Liver (tissue), 9 donors: ENCODE measurements around the gene FLRT2. TPM values are rescaled to one million over a fixed set of nuclear protein-coding genes. Genes with fewer than 3 reads are reported as not detected.

Experiments
- DNase-seq: peaks from one replicate; pipeline ENCODE4 v3.0.0-alpha.2; 2017; ENCODE audit warnings: low spot score
- H3K27ac ChIP-seq, 2 donors: one replicate each; pipeline ENCODE4 v1.7.0; 2013; ENCODE audit warnings: inconsistent platforms in 2 of 2, low read length in 2 of 2, control low read depth in 1 of 2, low read depth in 1 of 2, mild to moderate bottlenecking in 1 of 2
- H3K27me3 ChIP-seq, 4 donors: one replicate each; pipeline versions ENCODE4 v1.6.1 to v1.7.0; 2013; ENCODE audit warnings: low read length in 3 of 4, inconsistent platforms in 1 of 4, mild to moderate bottlenecking in 1 of 4, moderate library complexity in 1 of 4; ENCODE audit not compliant: control insufficient read depth in 4 of 4, insufficient read depth in 4 of 4
- H3K36me3 ChIP-seq, 4 donors: one replicate each; pipeline versions ENCODE4 v1.6.1 to v1.7.0; 2013; ENCODE audit warnings: low read length in 3 of 4, mild to moderate bottlenecking in 3 of 4, low read depth in 1 of 4, moderate library complexity in 1 of 4; ENCODE audit not compliant: control insufficient read depth in 4 of 4, insufficient read depth in 3 of 4
- H3K4me1 ChIP-seq, 4 donors: one replicate each; pipeline versions ENCODE4 v1.6.1 to v1.7.0; 2013; ENCODE audit warnings: low read length in 3 of 4, mild to moderate bottlenecking in 3 of 4, moderate library complexity in 1 of 4; ENCODE audit not compliant: control insufficient read depth in 4 of 4, insufficient read depth in 4 of 4
- H3K4me3 ChIP-seq, 3 donors: one replicate each; pipeline versions ENCODE4 v1.6.1 to v1.7.0; 2013; ENCODE audit warnings: low read length in 3 of 3, control low read depth in 1 of 3, low read depth in 1 of 3, mild to moderate bottlenecking in 1 of 3
- H3K9ac ChIP-seq, 2 donors: one replicate each; pipeline ENCODE4 v1.7.0; 2013; ENCODE audit warnings: low read length in 2 of 2, mild to moderate bottlenecking in 2 of 2, moderate library complexity in 2 of 2, control low read depth in 1 of 2, low read depth in 1 of 2
- H3K9me3 ChIP-seq, 4 donors: one replicate each; pipeline versions ENCODE4 v1.6.1 to v1.7.0; 2013; ENCODE audit warnings: low read length in 3 of 4; ENCODE audit not compliant: control insufficient read depth in 4 of 4
- EGR1 ChIP-seq, 2 donors: IDR thresholded peaks; 2 replicates each; pipeline ENCODE4 v1.6.1; 2016 to 2018; ENCODE audit warnings: antibody characterized with exemption in 2 of 2, low read depth in 2 of 2
- FOXA1 ChIP-seq: IDR thresholded peaks from 2 replicates; pipeline ENCODE4 v1.6.1; 2016; ENCODE audit warnings: antibody characterized with exemption
- FOXA2 ChIP-seq: IDR thresholded peaks from 2 replicates; pipeline ENCODE4 v1.6.1; 2016; ENCODE audit warnings: antibody characterized with exemption
- GABPA ChIP-seq, 2 donors: IDR thresholded peaks in 1 of 2; conservative IDR thresholded peaks in 1 of 2; 2 replicates each; pipeline ENCODE4 v1.6.1; 2016; ENCODE audit warnings: antibody characterized with exemption in 2 of 2, mild to moderate bottlenecking in 1 of 2, moderate library complexity in 1 of 2
- HNF4A ChIP-seq, 2 donors: conservative IDR thresholded peaks; 2 replicates each; pipeline ENCODE4 v1.6.1; 2016; ENCODE audit warnings: antibody characterized with exemption in 2 of 2, mild to moderate bottlenecking in 2 of 2
- HNF4G ChIP-seq: IDR thresholded peaks from 2 replicates; pipeline ENCODE4 v1.6.1; 2016; ENCODE audit warnings: antibody characterized with exemption
- JUND ChIP-seq, 2 donors: IDR thresholded peaks; 2 replicates each; pipeline ENCODE4 v1.6.1; 2016; ENCODE audit warnings: antibody characterized with exemption in 2 of 2
- NR2F2 ChIP-seq: IDR thresholded peaks from 2 replicates; pipeline ENCODE4 v1.6.1; 2016; ENCODE audit warnings: antibody characterized with exemption
- RAD21 ChIP-seq, 2 donors: IDR thresholded peaks; 2 replicates each; pipeline ENCODE4 v1.6.1; 2016; ENCODE audit warnings: antibody characterized with exemption in 2 of 2, mild to moderate bottlenecking in 2 of 2
- RXRA ChIP-seq, 2 donors: IDR thresholded peaks; 2 replicates each; pipeline ENCODE4 v1.6.1; 2017 to 2018; ENCODE audit warnings: antibody characterized with exemption in 2 of 2, mild to moderate bottlenecking in 1 of 2
- SP1 ChIP-seq: IDR thresholded peaks from 2 replicates; pipeline ENCODE4 v1.6.1; 2018; ENCODE audit warnings: antibody characterized with exemption, mild to moderate bottlenecking
- TAF1 ChIP-seq: conservative IDR thresholded peaks from 2 replicates; pipeline ENCODE4 v1.6.1; 2016; ENCODE audit warnings: antibody characterized with exemption, mild to moderate bottlenecking
- YY1 ChIP-seq: IDR thresholded peaks from 2 replicates; pipeline ENCODE4 v1.6.1; 2016; ENCODE audit warnings: antibody characterized with exemption, mild to moderate bottlenecking
- WGBS: extraction: QIAGEN DNeasy Blood & Tissue Kit; methylation state at CpG from one replicate; pipeline ENCODE4 v1.1.7; 2013; 5-methylcytosine and 5-hydroxymethylcytosine counted together
- polyA plus RNA-seq, 2 donors: library from polyadenylated mRNA; stranded (reverse) in 1 of 2; unstranded in 1 of 2; fragments of 200-250 nt in 1 of 2; fragments of >200 nt in 1 of 2; fragmentation: Nextera tagmentation in 1 of 2; extraction: Ambion mirVana in 1 of 2; gene quantifications; one replicate each; pipeline versions ENCODE4 v1.2.1 to v1.2.3, GENCODE V29; 2013 to 2015
- total RNA-seq, 2 donors: library from RNA; depleted of rRNA; stranded (reverse); fragments of >200 nt; gene quantifications; one replicate each; pipeline ENCODE4 v1.2.3, GENCODE V29; 2014
- TF ChIP-seq, protein P1 (sequence below): IDR thresholded peaks from 2 replicates; pipeline ENCODE4 v1.6.1; 2016; ENCODE audit warnings: antibody characterized with exemption
- TF ChIP-seq, protein P2 (sequence below): IDR thresholded peaks from 2 replicates; pipeline ENCODE4 v1.6.1; 2016; ENCODE audit warnings: antibody characterized with exemption
- TF ChIP-seq, protein P3 (sequence below): IDR thresholded peaks from 2 replicates; pipeline ENCODE4 v1.6.1; 2016; ENCODE audit warnings: antibody characterized with exemption
- TF ChIP-seq, protein P4 (sequence below): fragments of 150-350 bp; IDR thresholded peaks from 2 replicates; pipeline ENCODE4 v1.5.1; 2017; ENCODE audit warnings: improper control_type of control experiment, low read depth, low read length; ENCODE audit not compliant: missing input control
- donor health status: healthy.
- donor health status: healthy.
- donor health status: healthy.
- donor health status: healthy.
- donor health status: healthy.

The FLRT2 gene
- total and polyA plus RNA-seq, 4 donors = 0.90 to 8.2 (median 1.8) TPM

DNA sequence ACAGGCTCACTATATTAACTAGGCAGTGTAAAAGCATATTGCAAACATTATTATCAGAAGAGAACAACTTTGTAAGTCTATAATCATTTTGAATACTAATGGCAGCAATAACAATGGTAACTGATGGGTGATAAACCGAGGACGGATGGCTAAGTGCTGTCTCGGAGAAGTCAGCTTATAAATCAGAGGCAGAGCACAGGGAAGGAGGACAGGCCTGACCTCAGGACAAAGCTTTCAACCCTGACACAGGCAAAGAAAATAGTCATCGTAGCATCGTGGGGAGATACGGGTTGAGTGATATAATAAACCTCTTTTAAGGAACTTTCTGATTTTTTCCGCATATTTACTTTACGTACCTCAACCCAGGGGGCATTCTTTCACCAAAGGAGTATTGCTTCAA, 48.4 kb downstream of the FLRT2 start:
- peaks cover 0 to 12% (median 5%) of the 10 kb centered on the region in 4 donors for H3K4me1 ChIP-seq
- H3K9ac ChIP-seq = no peak overlapping the region
- no peaks in the 10 kb centered on the region for H3K9me3 ChIP-seq
- no peak overlapping the region for H3K27ac ChIP-seq
- H3K27me3 ChIP-seq = no peaks in the 10 kb centered on the region
- no peak overlapping the region for H3K4me3 ChIP-seq
- DNase-seq = no peak
- H3K36me3 ChIP-seq = no peaks in the 10 kb centered on the region
- no peak for TF ChIP-seq NR2F2
- TF ChIP-seq HNF4A (conservative IDR thresholded peaks at IDR 0.05) = no peak
- TF ChIP-seq GABPA (IDR thresholded peaks at IDR 0.05 in 1 of 2, conservative IDR thresholded peaks at IDR 0.05 in 1 of 2) = no peak
- TF ChIP-seq RAD21 (IDR thresholded peaks at IDR 0.05) = no peak
- no peak for TF ChIP-seq EGR1 (IDR thresholded peaks at IDR 0.05; ENCODE audit: low read depth in 2 of 2)
- no peak for TF ChIP-seq RXRA (IDR thresholded peaks at IDR 0.05)
- TF ChIP-seq JUND (IDR thresholded peaks at IDR 0.05) = no peak
- TF ChIP-seq HNF4G = no peak
- TF ChIP-seq, protein P1, sequence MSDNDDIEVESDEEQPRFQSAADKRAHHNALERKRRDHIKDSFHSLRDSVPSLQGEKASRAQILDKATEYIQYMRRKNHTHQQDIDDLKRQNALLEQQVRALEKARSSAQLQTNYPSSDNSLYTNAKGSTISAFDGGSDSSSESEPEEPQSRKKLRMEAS = no peak
- TF ChIP-seq, protein P2, sequence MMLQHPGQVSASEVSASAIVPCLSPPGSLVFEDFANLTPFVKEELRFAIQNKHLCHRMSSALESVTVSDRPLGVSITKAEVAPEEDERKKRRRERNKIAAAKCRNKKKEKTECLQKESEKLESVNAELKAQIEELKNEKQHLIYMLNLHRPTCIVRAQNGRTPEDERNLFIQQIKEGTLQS = no peak
- WGBS = 96% methylated on average over 8 of the region's 8 CpGs

GRCh38 chr14:85578930-85579329, 49.0 kb downstream of the FLRT2 start:
- H3K36me3 ChIP-seq = no peaks in the 10 kb centered on the region
- TF ChIP-seq, protein P3, sequence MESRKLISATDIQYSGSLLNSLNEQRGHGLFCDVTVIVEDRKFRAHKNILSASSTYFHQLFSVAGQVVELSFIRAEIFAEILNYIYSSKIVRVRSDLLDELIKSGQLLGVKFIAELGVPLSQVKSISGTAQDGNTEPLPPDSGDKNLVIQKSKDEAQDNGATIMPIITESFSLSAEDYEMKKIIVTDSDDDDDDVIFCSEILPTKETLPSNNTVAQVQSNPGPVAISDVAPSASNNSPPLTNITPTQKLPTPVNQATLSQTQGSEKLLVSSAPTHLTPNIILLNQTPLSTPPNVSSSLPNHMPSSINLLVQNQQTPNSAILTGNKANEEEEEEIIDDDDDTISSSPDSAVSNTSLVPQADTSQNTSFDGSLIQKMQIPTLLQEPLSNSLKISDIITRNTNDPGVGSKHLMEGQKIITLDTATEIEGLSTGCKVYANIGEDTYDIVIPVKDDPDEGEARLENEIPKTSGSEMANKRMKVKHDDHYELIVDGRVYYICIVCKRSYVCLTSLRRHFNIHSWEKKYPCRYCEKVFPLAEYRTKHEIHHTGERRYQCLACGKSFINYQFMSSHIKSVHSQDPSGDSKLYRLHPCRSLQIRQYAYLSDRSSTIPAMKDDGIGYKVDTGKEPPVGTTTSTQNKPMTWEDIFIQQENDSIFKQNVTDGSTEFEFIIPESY = no peak
- TF ChIP-seq, protein P2 = no peak
- TF ChIP-seq YY1 (no peak), FOXA2 (no peak), FOXA1 (no peak), GABPA (IDR thresholded peaks at IDR 0.05 in 1 of 2, conservative IDR thresholded peaks at IDR 0.05 in 1 of 2) (no peak), TAF1 (no peak), JUND (IDR thresholded peaks at IDR 0.05) (no peak), SP1 (no peak), EGR1 (IDR thresholded peaks at IDR 0.05; ENCODE audit: low read depth in 2 of 2) (no peak), HNF4G (no peak)
- TF ChIP-seq, protein P1 = no peak
- TF ChIP-seq, protein P4, sequence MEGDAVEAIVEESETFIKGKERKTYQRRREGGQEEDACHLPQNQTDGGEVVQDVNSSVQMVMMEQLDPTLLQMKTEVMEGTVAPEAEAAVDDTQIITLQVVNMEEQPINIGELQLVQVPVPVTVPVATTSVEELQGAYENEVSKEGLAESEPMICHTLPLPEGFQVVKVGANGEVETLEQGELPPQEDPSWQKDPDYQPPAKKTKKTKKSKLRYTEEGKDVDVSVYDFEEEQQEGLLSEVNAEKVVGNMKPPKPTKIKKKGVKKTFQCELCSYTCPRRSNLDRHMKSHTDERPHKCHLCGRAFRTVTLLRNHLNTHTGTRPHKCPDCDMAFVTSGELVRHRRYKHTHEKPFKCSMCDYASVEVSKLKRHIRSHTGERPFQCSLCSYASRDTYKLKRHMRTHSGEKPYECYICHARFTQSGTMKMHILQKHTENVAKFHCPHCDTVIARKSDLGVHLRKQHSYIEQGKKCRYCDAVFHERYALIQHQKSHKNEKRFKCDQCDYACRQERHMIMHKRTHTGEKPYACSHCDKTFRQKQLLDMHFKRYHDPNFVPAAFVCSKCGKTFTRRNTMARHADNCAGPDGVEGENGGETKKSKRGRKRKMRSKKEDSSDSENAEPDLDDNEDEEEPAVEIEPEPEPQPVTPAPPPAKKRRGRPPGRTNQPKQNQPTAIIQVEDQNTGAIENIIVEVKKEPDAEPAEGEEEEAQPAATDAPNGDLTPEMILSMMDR = no peak
- 82% methylated on average over 2 of the region's 2 CpGs for WGBS
- H3K9me3 ChIP-seq = no peaks in the 10 kb centered on the region
- H3K27me3 ChIP-seq = no peaks in the 10 kb centered on the region
- no peak overlapping the region for H3K9ac ChIP-seq
- no peak overlapping the region for H3K27ac ChIP-seq
- H3K4me1 ChIP-seq = peaks cover 0 to 12% (median 5%) of the 10 kb centered on the region in 4 donors
- no peak overlapping the region for H3K4me3 ChIP-seq
- no peak for DNase-seq
